Thoracic aorta (tissue), 2 donors: Measurements from ENCODE around the gene TPX2. TPM values are rescaled to one million over a fixed set of nuclear protein-coding genes. Genes with fewer than 3 reads are reported as not detected.
A peak's percentile ranks its signal among the peaks of the same experiment; 100 is the strongest.

ENCODE experiments used
- ATAC-seq: fragments of 150-250 bp; one replicate; pipeline ENCODE4 v1.8.0; 2017; ENCODE audit warnings: low read depth; ENCODE audit not compliant: insufficient number of reproducible peaks, low FRiP score
- DNase-seq: peaks from one replicate; pipeline ENCODE4 v3.0.0-alpha.2; 2020; ENCODE audit warnings: low spot score
- H3K27ac ChIP-seq, 2 donors: fragments of 200-600 bp; sonication (generic); 1 replicate in 1 of 2; 2 replicates in 1 of 2; pipeline ENCODE4 v1.5.1; 2016; ENCODE audit warnings: mild to moderate bottlenecking in 2 of 2, moderate library complexity in 2 of 2
- H3K27me3 ChIP-seq: fragments of 200-600 bp; sonication (generic); replicated peaks from 2 replicates; pipeline ENCODE4 v1.6.0; 2016; ENCODE audit warnings: mild to moderate bottlenecking; ENCODE audit not compliant: insufficient read depth
- H3K36me3 ChIP-seq: fragments of 200-600 bp; sonication (generic); one replicate; pipeline ENCODE4 v1.5.1; 2016
- H3K4me1 ChIP-seq, 2 donors: fragments of 200-600 bp; sonication (generic); 1 replicate in 1 of 2; 2 replicates in 1 of 2; pipeline versions ENCODE4 v1.5.1 to v1.6.0; 2016; ENCODE audit warnings: low read depth in 2 of 2, mild to moderate bottlenecking in 1 of 2; ENCODE audit not compliant: control insufficient read depth in 1 of 2
- H3K4me3 ChIP-seq: fragments of 200-600 bp; sonication (generic); 2 replicates; pipeline ENCODE4 v1.5.1; 2016; ENCODE audit warnings: mild to moderate bottlenecking
- H3K9me3 ChIP-seq: fragments of 200-600 bp; sonication (generic); 2 replicates; pipeline ENCODE4 v1.5.1; 2016
- CTCF ChIP-seq: fragments of 200-600 bp; sonication (generic); IDR thresholded peaks from one replicate; pipeline ENCODE4 v1.5.1; 2019; ENCODE audit warnings: antibody characterized with exemption
- total RNA-seq, 2 donors: library from RNA; depleted of rRNA; stranded (reverse); fragments of >200 nt; gene quantifications; one replicate each; pipeline versions ENCODE4 v1.1.0 to v1.2.3, GENCODE V29; 2016

Gene TPX2
- total RNA-seq, 2 donors from 2014 or later, result 1.5 TPM

- Histone ChIP-seq H3K4me3 (peak overlapping the region; percentile 93), H3K27me3 (no peaks in the 10 kb centered on the region), H3K9me3 (no peaks in the 10 kb centered on the region), H3K4me1 (peaks cover 15 to 16% of the 10 kb centered on the region in 2 donors), H3K36me3 (no peaks in the 10 kb centered on the region), H3K27ac (peak overlapping the region; percentile 98)
- ATAC-seq, result no peak
- TF ChIP-seq CTCF, result peak; percentile 25
- DNase-seq, result no peak
Observed at GRCh38 chr20:31723069-31723318, 16.1 kb upstream of the TPX2 start.

- ATAC-seq (peak; percentile 79), DNase-seq (peak; percentile 85)
- peak overlapping the region; percentile 93 for H3K4me3 ChIP-seq
- TF ChIP-seq CTCF, result peak; percentile 95
- H3K27ac ChIP-seq, result peak overlapping the region; percentile 98
- no peaks in the 10 kb centered on the region for H3K36me3 ChIP-seq
- H3K9me3 ChIP-seq, result no peaks in the 10 kb centered on the region
- no peaks in the 10 kb centered on the region for H3K27me3 ChIP-seq
- peaks cover 10 to 12% of the 10 kb centered on the region in 2 donors for H3K4me1 ChIP-seq
Observed at GRCh38 chr20:31723319-31724078, 15.6 kb upstream of the TPX2 start.

GRCh38 chr20:31731321-31731717, 7.8 kb upstream of the TPX2 start:
- H3K27ac ChIP-seq, result no peak overlapping the region
- no peak for ATAC-seq
- no peaks in the 10 kb centered on the region for H3K27me3 ChIP-seq
- H3K4me3 ChIP-seq, result no peak overlapping the region
- H3K9me3 ChIP-seq, result no peaks in the 10 kb centered on the region
- no peak for TF ChIP-seq CTCF
- H3K36me3 ChIP-seq, result no peaks in the 10 kb centered on the region
- no peaks in the 10 kb centered on the region for H3K4me1 ChIP-seq
- no peak for DNase-seq

- Histone ChIP-seq H3K36me3 (no peaks in the 10 kb centered on the region), H3K27ac (no peak overlapping the region), H3K9me3 (no peaks in the 10 kb centered on the region), H3K27me3 (no peaks in the 10 kb centered on the region), H3K4me1 (peaks cover 5 to 6% of the 10 kb centered on the region in 2 donors), H3K4me3 (peak overlapping the region; percentile 86)
- ATAC-seq (no peak), DNase-seq (no peak)
- peak; percentile 4 for TF ChIP-seq CTCF
Observed at GRCh38 chr20:31739550-31739977, 474 bp downstream of the TPX2 start.

DNA sequence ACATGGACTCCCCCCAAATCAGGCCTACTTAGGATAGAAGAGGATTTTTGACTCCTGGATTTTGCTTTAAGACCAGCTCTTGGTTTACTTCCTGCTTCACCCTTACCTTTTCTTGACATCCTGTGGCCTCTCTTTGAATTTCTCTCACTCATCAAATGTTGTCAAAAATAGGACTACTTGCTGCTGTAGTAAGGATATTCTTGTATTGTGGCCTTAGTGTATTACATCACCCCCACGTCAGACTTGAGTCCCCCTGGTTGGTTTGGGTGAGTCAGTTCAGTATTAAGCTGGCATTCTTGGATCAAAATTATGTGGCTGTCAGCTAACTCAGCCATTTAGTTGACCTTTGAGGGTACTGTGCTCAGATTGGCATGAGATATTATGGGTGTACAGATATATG, 1.1 kb downstream of the TPX2 start:
- peaks cover 5 to 6% of the 10 kb centered on the region in 2 donors for H3K4me1 ChIP-seq
- H3K27ac ChIP-seq, result no peak overlapping the region
- TF ChIP-seq CTCF, result no peak
- H3K9me3 ChIP-seq, result no peaks in the 10 kb centered on the region
- no peak for DNase-seq
- ATAC-seq, result no peak
- no peaks in the 10 kb centered on the region for H3K27me3 ChIP-seq
- H3K36me3 ChIP-seq, result no peaks in the 10 kb centered on the region
- H3K4me3 ChIP-seq, result no peak overlapping the region
